Neural progenitor cell (in vitro differentiated cells): Measurements from ENCODE around the gene BMERB1.

Experiments used
- CTCF ChIP-seq: fragments of 200-600 bp; sonication (generic); IDR thresholded peaks from 2 replicates; pipeline ENCODE4 v1.5.1; 2017; ENCODE audit warnings: antibody characterized with exemption, mild to moderate bottlenecking
- EZH2phosphoT487 ChIP-seq: fragments of 200-600 bp; sonication (generic); IDR thresholded peaks from 2 replicates; pipeline ENCODE4 v1.6.1; 2017; ENCODE audit warnings: antibody characterized with exemption

- TF ChIP-seq CTCF (no peak), EZH2phosphoT487 (no peak)
Observed at GRCh38 chr16:15571557-15571956, 137.2 kb downstream of the BMERB1 start.
